H1 (cell line): ENCODE measurements around the gene NKD2. TPM values are rescaled to one million over a fixed set of nuclear protein-coding genes. Genes with fewer than 3 reads are reported as not detected.

Experiments
- CTCF ChIA-PET: fragments of 300-600 bp; sonication (Branson Sonifier 250); formaldehyde crosslinking; loops from one replicate; lab custom pipeline; 2021; ENCODE audit not compliant: partially characterized antibody; lab: Charles Lee
- POLR2A ChIA-PET: fragments of 300-600 bp; sonication (Branson Sonifier 250); formaldehyde crosslinking; loops from one replicate; lab custom pipeline; 2021; ENCODE audit warnings: inconsistent platforms; ENCODE audit not compliant: partially characterized antibody; lab: Charles Lee
- DNase-seq, 2 experiments: peaks; one replicate each; pipeline versions ENCODE4 v3.0.0 to v3.0.0-alpha.2; 2010 to 2022; ENCODE audit warnings: low spot score in 2 of 2, low read depth in 1 of 2, mixed read lengths in 1 of 2
- FAIRE-seq: peaks from 2 replicates; lab custom pipeline; 2011; peaks lifted over from hg19 to GRCh38; lab: Jason Lieb, UNC
- H2AFZ ChIP-seq: 2 replicates; pipeline ENCODE4 v1.8.1; 2012; ENCODE audit warnings: low read length, inconsistent platforms
- H2AK5ac ChIP-seq: 2 replicates; pipeline ENCODE4 v1.6.1; 2013; ENCODE audit warnings: low read depth, low read length
- H2BK120ac ChIP-seq: replicated peaks from 2 replicates; pipeline ENCODE3; 2013; ENCODE audit warnings: low read depth, low read length, inconsistent platforms
- H2BK12ac ChIP-seq: 2 replicates; pipeline ENCODE4 v1.6.1; 2013; ENCODE audit warnings: low read depth, low read length
- H2BK15ac ChIP-seq: 2 replicates; pipeline ENCODE4 v1.6.1; 2013; ENCODE audit warnings: low read length
- H2BK20ac ChIP-seq: 2 replicates; pipeline ENCODE4 v1.6.1; 2013; ENCODE audit warnings: low read length
- H2BK5ac ChIP-seq: 2 replicates; pipeline ENCODE4 v1.6.1; 2013; ENCODE audit warnings: low read depth, low read length
- H3K14ac ChIP-seq: 2 replicates; pipeline ENCODE4 v1.6.1; 2013; ENCODE audit warnings: inconsistent platforms; ENCODE audit not compliant: insufficient read length
- H3K18ac ChIP-seq: 2 replicates; pipeline ENCODE4 v1.6.1; 2013; ENCODE audit warnings: low read length; ENCODE audit errors: extremely low read depth
- H3K23ac ChIP-seq: 2 replicates; pipeline ENCODE4 v1.6.1; 2013; ENCODE audit warnings: inconsistent platforms; ENCODE audit not compliant: insufficient read length
- H3K23me2 ChIP-seq: 2 replicates; pipeline ENCODE4 v1.6.1; 2013; ENCODE audit warnings: low read depth, low read length
- H3K27ac ChIP-seq: 2 replicates; pipeline ENCODE4 v1.6.1; 2011; ENCODE audit warnings: low read depth, low read length, inconsistent platforms
- H3K27me3 ChIP-seq, 4 experiments: replicated peaks in 1 of 4; 1 replicate in 1 of 4; 2 replicates in 3 of 4; pipeline versions ENCODE4 v1.6.1 to v1.8.1; 2011 to 2013; ENCODE audit warnings: low read length in 3 of 4, mild to moderate bottlenecking in 3 of 4, inconsistent platforms in 2 of 4, mixed read lengths in 2 of 4, moderate library complexity in 1 of 4; ENCODE audit not compliant: control insufficient read depth in 3 of 4, insufficient read depth in 3 of 4; ENCODE audit errors: extremely low read depth in 1 of 4
- H3K36me3 ChIP-seq, 4 experiments: 2 replicates each; pipeline versions ENCODE4 v1.6.1 to v1.8.1; 2011 to 2013; ENCODE audit warnings: mild to moderate bottlenecking in 4 of 4, low read length in 3 of 4, moderate library complexity in 2 of 4, control low read depth in 1 of 4, inconsistent platforms in 1 of 4; ENCODE audit not compliant: insufficient read depth in 4 of 4, control insufficient read depth in 2 of 4
- H3K4ac ChIP-seq: replicated peaks from 2 replicates; pipeline ENCODE3; 2013; ENCODE audit warnings: low read length, low read depth, mixed read lengths, inconsistent platforms; ENCODE audit not compliant: insufficient read length
- H3K4me1 ChIP-seq, 4 experiments: replicated peaks in 1 of 4; 1 replicate in 1 of 4; 2 replicates in 3 of 4; pipeline versions ENCODE4 v1.6.1 to v1.8.1; 2011 to 2013; ENCODE audit warnings: low read length in 3 of 4, inconsistent platforms in 2 of 4, mixed read lengths in 1 of 4; ENCODE audit not compliant: insufficient read depth in 4 of 4, control insufficient read depth in 3 of 4
- H3K4me2 ChIP-seq, 2 experiments: 2 replicates each; pipeline versions ENCODE4 v1.6.1 to v1.8.1; 2011 to 2013; ENCODE audit warnings: low read depth in 2 of 2, low read length in 2 of 2, control low read depth in 1 of 2, inconsistent platforms in 1 of 2, mild to moderate bottlenecking in 1 of 2; ENCODE audit not compliant: insufficient read depth in 1 of 2
- H3K4me3 ChIP-seq, 4 experiments: fragments of 200-600, 300-600 bp in 1 of 4; sonication (generic), shearing (Covaris generic), sonication (Bioruptor Twin) in 1 of 4; 2 replicates each; pipeline versions ENCODE4 v1.5.1 to v1.8.1; 2011 to 2016; ENCODE audit warnings: low read length in 4 of 4, low read depth in 3 of 4, control low read depth in 2 of 4, inconsistent platforms in 2 of 4, mild to moderate bottlenecking in 2 of 4, mixed read lengths in 1 of 4, moderate library complexity in 1 of 4; ENCODE audit not compliant: insufficient read depth in 2 of 4; ENCODE audit errors: extremely low read depth in 1 of 4
- H3K56ac ChIP-seq: replicated peaks from 2 replicates; pipeline ENCODE3; 2013; ENCODE audit warnings: low read depth, mild to moderate bottlenecking, mixed read lengths, low read length, inconsistent platforms; ENCODE audit not compliant: insufficient read length
- H3K79me1 ChIP-seq: 2 replicates; pipeline ENCODE4 v1.6.1; 2013; ENCODE audit warnings: low read depth, low read length, control low read depth
- H3K79me2 ChIP-seq, 2 experiments: 2 replicates each; pipeline versions ENCODE4 v1.6.1 to v1.8.1; 2012 to 2013; ENCODE audit warnings: low read length in 2 of 2, mild to moderate bottlenecking in 2 of 2, inconsistent platforms in 1 of 2; ENCODE audit not compliant: insufficient read depth in 2 of 2, control insufficient read depth in 1 of 2
- H3K9ac ChIP-seq, 4 experiments: replicated peaks in 1 of 4; 1 replicate in 1 of 4; 2 replicates in 3 of 4; pipeline versions ENCODE4 v1.6.1 to v1.8.1; 2011 to 2013; ENCODE audit warnings: low read depth in 3 of 4, low read length in 3 of 4, control low read depth in 2 of 4, mild to moderate bottlenecking in 2 of 4, moderate library complexity in 2 of 4, inconsistent platforms in 1 of 4; ENCODE audit errors: extremely low read depth in 1 of 4
- H3K9me3 ChIP-seq, 2 experiments: 2 replicates each; pipeline versions ENCODE4 v1.6.1 to v1.8.1; 2012 to 2013; ENCODE audit warnings: mild to moderate bottlenecking in 2 of 2, moderate library complexity in 2 of 2, control low read depth in 1 of 2, inconsistent platforms in 1 of 2, low read depth in 1 of 2, low read length in 1 of 2, mixed read lengths in 1 of 2; ENCODE audit not compliant: insufficient read depth in 2 of 2
- H4K20me1 ChIP-seq, 2 experiments: replicated peaks in 1 of 2; 2 replicates each; pipeline versions ENCODE3 to v1.8.1; 2011 to 2013; ENCODE audit warnings: inconsistent platforms in 2 of 2, low read length in 2 of 2, mild to moderate bottlenecking in 1 of 2; ENCODE audit not compliant: insufficient read depth in 2 of 2, control insufficient read depth in 1 of 2
- H4K5ac ChIP-seq: 2 replicates; pipeline ENCODE4 v1.6.1; 2013; ENCODE audit warnings: low read length, low read depth, mixed read lengths, inconsistent platforms; ENCODE audit not compliant: insufficient read length
- H4K8ac ChIP-seq: 2 replicates; pipeline ENCODE4 v1.8.0; 2013; ENCODE audit warnings: mild to moderate bottlenecking, moderate library complexity, low read length, inconsistent platforms; ENCODE audit not compliant: insufficient read depth; ENCODE audit errors: extremely low read depth
- H4K91ac ChIP-seq: replicated peaks from 2 replicates; pipeline ENCODE3; 2013; ENCODE audit warnings: low read length, mixed read lengths, inconsistent platforms; ENCODE audit not compliant: insufficient read length
- JUND ChIP-seq: IDR thresholded peaks from 2 replicates; pipeline ENCODE4 v1.6.1; 2011; ENCODE audit warnings: mild to moderate bottlenecking, improper control_type of control experiment, low read length
- RXRA ChIP-seq: IDR thresholded peaks from 2 replicates; pipeline ENCODE4 v1.6.1; 2011; ENCODE audit warnings: low read depth, mild to moderate bottlenecking, low read length, moderate library complexity; ENCODE audit not compliant: insufficient read depth
- SP1 ChIP-seq: IDR thresholded peaks from 2 replicates; pipeline ENCODE4 v1.6.1; 2011; ENCODE audit warnings: low read depth, low read length
- SRF ChIP-seq: IDR thresholded peaks from 2 replicates; pipeline ENCODE4 v1.6.1; 2011; ENCODE audit warnings: mild to moderate bottlenecking, low read depth, low read length, moderate library complexity
- TCF12 ChIP-seq: IDR thresholded peaks from 2 replicates; pipeline ENCODE4 v1.6.1; 2011; ENCODE audit warnings: low read depth, mild to moderate bottlenecking, low read length
- WGBS, 2 experiments: shearing (Covaris generic) in 1 of 2; methylation state at CpG; one replicate each; pipeline versions ENCODE4 v1.1.6 to v1.1.7; 2013 to 2015; ENCODE audit warnings: low lambda C conversion rate in 2 of 2, mixed read lengths in 2 of 2, inconsistent platforms in 1 of 2, low coverage in 1 of 2, missing lambda C conversion rate in 1 of 2; ENCODE audit not compliant: insufficient replicate concordance in 2 of 2, insufficient coverage in 1 of 2, insufficient read length in 1 of 2; ENCODE audit errors: extremely low coverage in 1 of 2, missing lambda C conversion rate in 1 of 2; 5-methylcytosine and 5-hydroxymethylcytosine counted together
- polyA plus RNA-seq, 7 experiments: library from polyadenylated mRNA; depleted of rRNA in 3 of 7; stranded (reverse) in 5 of 7; unstranded in 2 of 7; fragments of >200 nt in 5 of 7; fragments of 200-250 nt in 2 of 7; gene quantifications; 1 replicate in 5 of 7; 2 replicates in 1 of 7; 4 replicates in 1 of 7; pipeline versions ENCODE4 v1.2.1 to v1.2.3, GENCODE V29; 2011 to 2013; ENCODE audit warnings: missing spikeins in 2 of 7, mixed read lengths in 2 of 7
- total RNA-seq: library from RNA; stranded (reverse); fragmentation: NEBNext Ultra II Directional; extraction: Animal tissue kit (Norgen Biotek cat#: 25700); gene quantifications from 2 replicates; pipeline ENCODE4 v1.2.1, GENCODE V29; 2021

The NKD2 gene
- total and polyA plus RNA-seq, 2 of the 8 experiments (the other 6 are each of a cell fraction or from before 2014, with no cell fraction given), result 5.5 to 7.9 TPM

DNA sequence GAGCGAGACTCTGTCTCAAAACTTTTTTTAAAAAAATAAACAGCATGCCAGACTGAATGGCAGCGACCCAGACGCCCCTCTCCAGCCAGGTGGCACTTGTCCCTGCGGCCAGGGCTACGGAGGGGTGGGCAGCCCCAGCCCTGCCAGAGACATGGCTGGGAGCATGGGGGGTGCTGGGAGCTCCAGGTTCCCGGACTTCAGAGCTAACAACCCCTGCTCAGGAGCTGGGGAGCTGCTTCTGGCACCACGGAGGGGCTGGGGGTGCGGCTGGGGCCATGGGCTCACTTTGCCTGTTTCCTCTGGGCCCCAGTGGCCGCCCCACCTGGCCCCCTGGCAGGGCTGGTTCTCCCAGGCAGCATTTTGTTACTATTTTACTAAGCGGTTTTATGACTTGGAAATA, 53.3 kb downstream of the NKD2 start:
- no peak overlapping the region for H2BK12ac ChIP-seq
- peaks cover 0 to 42% (median 15%) of the 10 kb centered on the region in 4 experiments; a peak in 4 of 8 replicates for H3K36me3 ChIP-seq
- no peak overlapping the region for H4K5ac ChIP-seq
- 90% methylated on average over 7 of the region's 10 CpGs; no CpG with 5 or more reads in 1 of the 2 experiments for WGBS, 2 experiments
- no peak overlapping the region for H3K18ac ChIP-seq
- H3K4me1 ChIP-seq, result no peaks in the 10 kb centered on the region
- TF ChIP-seq SP1 (no peak), SRF (no peak), JUND (no peak), RXRA (no peak), TCF12 (no peak)
- no peak overlapping the region for H3K4me3 ChIP-seq
- H4K91ac ChIP-seq, result no peak overlapping the region
- ChIA-PET CTCF (no interaction called here), POLR2A (interaction anchor here (0.9 kb wide), 1 partner anchor 256 kb away, joined by 5 read pairs; no protein-coding TSS in a partner anchor)
- no peak overlapping the region for H2AFZ ChIP-seq
- FAIRE-seq, result no peak
- H3K4ac ChIP-seq, result no peak overlapping the region
- DNase-seq, result no peak
- H2BK5ac ChIP-seq, result no peak overlapping the region
- H3K9ac ChIP-seq, result no peak overlapping the region
- H3K79me2 ChIP-seq, result no peaks in the 10 kb centered on the region
- no peak overlapping the region for H3K23ac ChIP-seq
- no peak overlapping the region for H3K27ac ChIP-seq
- no peak overlapping the region for H4K8ac ChIP-seq
- no peaks in the 10 kb centered on the region for H3K9me3 ChIP-seq
- H4K20me1 ChIP-seq, result peaks cover 0 to 9% of the 10 kb centered on the region in 2 experiments
- no peaks in the 10 kb centered on the region for H3K23me2 ChIP-seq
- H3K56ac ChIP-seq, result no peak overlapping the region
- H2BK120ac ChIP-seq, result no peak overlapping the region
- no peak overlapping the region for H3K14ac ChIP-seq
- peaks cover 2% of the 10 kb centered on the region; the same call in 1 of the 2 replicates for H3K79me1 ChIP-seq
- no peak overlapping the region for H2BK15ac ChIP-seq
- no peak overlapping the region for H2BK20ac ChIP-seq
- H3K4me2 ChIP-seq, result no peak overlapping the region
- H2AK5ac ChIP-seq, result no peak overlapping the region
- H3K27me3 ChIP-seq, result no peaks in the 10 kb centered on the region
